ENCODE measurements around the gene MFAP4. TPM values are rescaled to one million over a fixed set of nuclear protein-coding genes. Genes with fewer than 3 reads are reported as not detected.

MFAP4 gene
- total and polyA plus RNA-seq, 9 of the 15 experiments (the other 6 are each of a cell fraction or from before 2014, with no cell fraction given): 0.07 to 0.24 TPM; not detected in 7

DNA sequence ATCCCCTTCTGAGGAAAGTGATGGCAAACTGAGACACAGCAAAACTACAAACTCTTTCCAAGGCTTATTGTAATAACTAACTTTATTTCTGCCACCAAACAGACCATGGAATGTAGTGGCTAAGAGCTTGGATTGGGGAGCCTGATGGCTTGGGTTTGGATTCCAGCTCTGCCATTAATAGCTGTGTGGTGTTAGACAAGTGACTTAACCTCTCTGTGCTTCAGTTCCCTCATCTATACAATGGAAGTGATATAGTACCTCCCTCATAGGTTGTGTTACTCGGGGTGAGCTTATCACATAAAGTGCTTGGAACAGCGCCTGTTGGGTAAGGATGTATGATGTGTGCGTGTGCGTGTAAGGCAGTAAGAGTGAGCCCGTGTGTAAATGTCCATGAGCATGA is 18.1 kb upstream of the MFAP4 start:
- peaks cover 2 to 21% of the 10 kb centered on the region in 2 experiments; a peak in 4 of 5 replicates for H3K27me3 ChIP-seq (ENCODE audit: control insufficient read depth in 2 of 2, insufficient read depth in 2 of 2, low read length in 2 of 2)
- ChIA-PET POLR2A (interaction anchor here (0.8 kb wide), 1 partner anchor 8 kb away, joined by 4 read pairs; no protein-coding TSS in a partner anchor), CTCF (ENCODE audit: low intra/inter-chr PET ratio) (no interaction called here)
- H3K4me1 ChIP-seq (replicated peaks in 1 of 2; ENCODE audit: control insufficient read depth in 2 of 2, insufficient read depth in 2 of 2, low read length in 2 of 2): no peaks in the 10 kb centered on the region; a peak in 1 of 5 replicates
- no peak overlapping the region for H3K27ac ChIP-seq (ENCODE audit: extremely low read depth, low read depth, low read length)
- H2AFZ ChIP-seq (ENCODE audit: low read depth, low read length): no peak overlapping the region
- no TSS peak for BruUV-seq (replicated peaks)
- TF ChIP-seq BCOR (IDR thresholded peaks at IDR 0.05) (peak; percentile 44; the same call in 1 of the 2 replicates), DPF2 (IDR thresholded peaks at IDR 0.05) (no peak), ZFP1 (CRISPR knock-in tag; IDR thresholded peaks at IDR 0.05) (no peak), ZNF644 (tag; IDR thresholded peaks at IDR 0.05; ENCODE audit: low read depth) (no peak), NR1H2 (CRISPR knock-in tag; IDR thresholded peaks at IDR 0.05) (no peak), RBM25 (IDR thresholded peaks at IDR 0.05; ENCODE audit: low read depth, low read length, severe bottlenecking) (peak; percentile 81), JUN (IDR thresholded peaks at IDR 0.05; ENCODE audit: borderline replicate concordance, low read depth, low read length) (no peak), JUN (CRISPR knock-in tag; IDR thresholded peaks at IDR 0.05; ENCODE audit: borderline replicate concordance) (no peak), ZFP36 (IDR thresholded peaks at IDR 0.05; ENCODE audit: low read depth, low read length, partially characterized antibody) (peak; percentile 56), ZNF699 (CRISPR knock-in tag; IDR thresholded peaks at IDR 0.05; ENCODE audit: insufficient replicate concordance) (no peak)
- TF ChIP-seq, protein P1, sequence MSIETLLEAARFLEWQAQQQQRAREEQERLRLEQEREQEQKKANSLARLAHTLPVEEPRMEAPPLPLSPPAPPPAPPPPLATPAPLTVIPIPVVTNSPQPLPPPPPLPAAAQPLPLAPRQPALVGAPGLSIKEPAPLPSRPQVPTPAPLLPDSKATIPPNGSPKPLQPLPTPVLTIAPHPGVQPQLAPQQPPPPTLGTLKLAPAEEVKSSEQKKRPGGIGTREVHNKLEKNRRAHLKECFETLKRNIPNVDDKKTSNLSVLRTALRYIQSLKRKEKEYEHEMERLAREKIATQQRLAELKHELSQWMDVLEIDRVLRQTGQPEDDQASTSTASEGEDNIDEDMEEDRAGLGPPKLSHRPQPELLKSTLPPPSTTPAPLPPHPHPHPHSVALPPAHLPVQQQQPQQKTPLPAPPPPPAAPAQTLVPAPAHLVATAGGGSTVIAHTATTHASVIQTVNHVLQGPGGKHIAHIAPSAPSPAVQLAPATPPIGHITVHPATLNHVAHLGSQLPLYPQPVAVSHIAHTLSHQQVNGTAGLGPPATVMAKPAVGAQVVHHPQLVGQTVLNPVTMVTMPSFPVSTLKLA (conservative IDR thresholded peaks at IDR 0.05): no peak
- H3K4me3 ChIP-seq: no peak overlapping the region
- ATAC-seq: no peak
- no peak for FAIRE-seq
- no peak overlapping the region for H3K4me2 ChIP-seq (ENCODE audit: insufficient read depth, low read length)
- intact Hi-C loops (cut with micrococcal nuclease) (no loop called here), in situ Hi-C loops (cut with MboI) (no loop called here)
- DNase-seq (ENCODE audit: extremely low read depth in 1 of 4, low spot score in 3 of 4): no peak
- 43% methylated on average over 5 of the region's 5 CpGs for WGBS (ENCODE audit: insufficient coverage, low coverage, missing lambda C conversion rate)
- H3K36me3 ChIP-seq (ENCODE audit: control insufficient read depth, insufficient read depth, low read length): no peaks in the 10 kb centered on the region
- H3K79me2 ChIP-seq (ENCODE audit: control insufficient read depth, insufficient read depth, low read length): no peaks in the 10 kb centered on the region
- no peaks in the 10 kb centered on the region for H4K20me1 ChIP-seq (replicated peaks; ENCODE audit: control insufficient read depth, insufficient read depth, low read length)
- H3K9ac ChIP-seq (ENCODE audit: insufficient read depth in 1 of 2, low read depth in 2 of 2, low read length in 2 of 2): no peak overlapping the region
- no peaks in the 10 kb centered on the region for H3K9me1 ChIP-seq (ENCODE audit: control insufficient read depth, insufficient read depth, low read length)
- H3K9me3 ChIP-seq (replicated peaks; ENCODE audit: control insufficient read depth, insufficient read depth, low read depth, low read length): no peaks in the 10 kb centered on the region
